Measurements from ENCODE around the gene ZNF442. TPM values are rescaled to one million over a fixed set of nuclear protein-coding genes. Genes with fewer than 3 reads are reported as not detected.
"Not testable (repeated sequence)": the region's sequence is repeated elsewhere in the genome, so short reads cannot be mapped to it uniquely, and the experiment has no call there.

The ZNF442 gene
- total and polyA plus RNA-seq, 7 experiments from 2014 or later = 0.44 to 6.0 (median 1.1) TPM

DNA sequence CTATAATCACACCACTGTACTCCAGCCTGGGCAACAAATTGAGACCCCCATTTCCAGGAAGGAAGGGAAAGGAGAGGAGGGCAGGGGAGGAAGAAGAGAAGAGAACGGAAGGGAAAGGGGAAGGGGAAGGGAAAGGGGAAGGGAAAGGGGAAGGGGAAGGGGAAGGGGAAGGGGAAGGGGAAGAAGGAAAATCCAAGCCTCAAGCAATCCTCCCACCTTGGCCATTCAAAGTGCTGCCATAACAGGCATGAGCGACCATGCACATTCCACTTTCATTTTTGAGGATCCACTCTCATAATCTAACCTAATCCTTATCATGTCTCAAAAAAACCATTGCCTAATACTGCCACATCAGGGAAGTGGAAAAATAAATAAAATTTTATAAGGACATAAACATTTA is 20.9 kb upstream of the ZNF442 start:
- POLR2A ChIA-PET; H3K27ac ChIP-seq (ENCODE audit: low read depth, low read length); H3K27me3 ChIP-seq (ENCODE audit: control insufficient read depth in 2 of 2, insufficient read depth in 2 of 2, low read length in 2 of 2); H3K27me3 Mint-ChIP-seq; ATAC-seq; H3K4me1 ChIP-seq (ENCODE audit: control insufficient read depth in 2 of 2, insufficient read depth in 2 of 2, low read length in 2 of 2); intact Hi-C loops (cut with micrococcal nuclease); H3K4me1 Mint-ChIP-seq; CTCF ChIA-PET; H3K27ac Mint-ChIP-seq; DNase-seq; H3K4me3 Mint-ChIP-seq; H3K4me3 ChIP-seq (ENCODE audit: low read length): not testable (repeated sequence)
- Histone ChIP-seq H3K36me3 (ENCODE audit: control insufficient read depth in 2 of 3, insufficient read depth in 3 of 3, low read length in 3 of 3) (peaks cover 0 to 28% (median 6%) of the 10 kb centered on the region in 3 experiments), H3K9me3 (ENCODE audit: control insufficient read depth in 2 of 3, low read length in 3 of 3) (peaks cover 0 to 24% (median 8%) of the 10 kb centered on the region in 3 experiments)
- H3K9me3 Mint-ChIP-seq = peaks cover 3 to 71% (median 30%) of the 10 kb centered on the region in 11 donors
- peaks cover 10 to 53% (median 43%) of the 10 kb centered on the region in 5 donors for H3K36me3 Mint-ChIP-seq

GRCh38 chr19:12380444-12380737 is 14.9 kb upstream of the ZNF442 start:
- ChIA-PET CTCF (no interaction called here), POLR2A (no interaction called here)
- H3K9me3 Mint-ChIP-seq = peaks cover 19 to 89% (median 48%) of the 10 kb centered on the region in 11 donors
- H3K4me3 Mint-ChIP-seq = no peak overlapping the region
- no peaks in the 10 kb centered on the region for H3K27me3 Mint-ChIP-seq
- Histone ChIP-seq H3K4me1 (ENCODE audit: control insufficient read depth in 2 of 2, insufficient read depth in 2 of 2, low read length in 2 of 2) (no peaks in the 10 kb centered on the region), H3K36me3 (ENCODE audit: control insufficient read depth in 2 of 3, insufficient read depth in 3 of 3, low read length in 3 of 3) (peaks cover 0 to 26% (median 0%) of the 10 kb centered on the region in 3 experiments), H3K27me3 (ENCODE audit: control insufficient read depth in 2 of 2, insufficient read depth in 2 of 2, low read length in 2 of 2) (no peaks in the 10 kb centered on the region), H3K4me3 (ENCODE audit: low read length) (no peak overlapping the region), H3K9me3 (ENCODE audit: control insufficient read depth in 2 of 3, low read length in 3 of 3) (peaks cover 0 to 55% (median 18%) of the 10 kb centered on the region in 3 experiments), H3K27ac (ENCODE audit: low read depth, low read length) (no peak overlapping the region)
- DNase-seq (no peak), ATAC-seq (no peak)
- peaks cover 21 to 63% (median 46%) of the 10 kb centered on the region in 5 donors for H3K36me3 Mint-ChIP-seq
- no peak overlapping the region for H3K27ac Mint-ChIP-seq
- peaks cover 0 to 4% (median 0%) of the 10 kb centered on the region in 7 donors for H3K4me1 Mint-ChIP-seq
- intact Hi-C loops (cut with micrococcal nuclease) = no loop called here

- Mint-ChIP-seq H3K4me3 (no peak overlapping the region), H3K4me1 (peaks cover 0 to 4% (median 0%) of the 10 kb centered on the region in 7 donors), H3K9me3 (peaks cover 19 to 90% (median 48%) of the 10 kb centered on the region in 11 donors), H3K27ac (no peak overlapping the region), H3K36me3 (peaks cover 21 to 62% (median 49%) of the 10 kb centered on the region in 5 donors), H3K27me3 (no peaks in the 10 kb centered on the region)
- Histone ChIP-seq H3K36me3 (ENCODE audit: control insufficient read depth in 2 of 3, insufficient read depth in 3 of 3, low read length in 3 of 3) (peaks cover 0 to 26% (median 0%) of the 10 kb centered on the region in 3 experiments), H3K27me3 (ENCODE audit: control insufficient read depth in 2 of 2, insufficient read depth in 2 of 2, low read length in 2 of 2) (no peaks in the 10 kb centered on the region), H3K4me1 (ENCODE audit: control insufficient read depth in 2 of 2, insufficient read depth in 2 of 2, low read length in 2 of 2) (no peaks in the 10 kb centered on the region), H3K27ac (ENCODE audit: low read depth, low read length) (no peak overlapping the region), H3K9me3 (ENCODE audit: control insufficient read depth in 2 of 3, low read length in 3 of 3) (peaks cover 0 to 55% (median 18%) of the 10 kb centered on the region in 3 experiments), H3K4me3 (ENCODE audit: low read length) (no peak overlapping the region)
- intact Hi-C loops (cut with micrococcal nuclease) = no loop called here
- POLR2A ChIA-PET = no interaction called here
- ATAC-seq (no peak), DNase-seq (no peak)
- CTCF ChIA-PET = no interaction called here
Measured at GRCh38 chr19:12379732-12380443, 14.4 kb upstream of the ZNF442 start.

- H3K9me3 ChIP-seq (ENCODE audit: control insufficient read depth in 2 of 3, low read length in 3 of 3) = peaks cover 0 to 20% (median 3%) of the 10 kb centered on the region in 3 experiments
- CTCF ChIA-PET = no interaction called here
- H3K4me3 Mint-ChIP-seq = no peak overlapping the region
- H3K27ac ChIP-seq (ENCODE audit: low read depth, low read length) = no peak overlapping the region
- H3K27me3 Mint-ChIP-seq = no peaks in the 10 kb centered on the region
- peaks cover 5 to 27% (median 18%) of the 10 kb centered on the region in 5 donors for H3K36me3 Mint-ChIP-seq
- peaks cover 0 to 4% (median 0%) of the 10 kb centered on the region in 7 donors for H3K4me1 Mint-ChIP-seq
- H3K9me3 Mint-ChIP-seq = peaks cover 14 to 44% (median 24%) of the 10 kb centered on the region in 11 donors
- no peaks in the 10 kb centered on the region for H3K36me3 ChIP-seq (ENCODE audit: control insufficient read depth in 2 of 3, insufficient read depth in 3 of 3, low read length in 3 of 3)
- no peaks in the 10 kb centered on the region for H3K27me3 ChIP-seq (ENCODE audit: control insufficient read depth in 2 of 2, insufficient read depth in 2 of 2, low read length in 2 of 2)
- no peak overlapping the region for H3K27ac Mint-ChIP-seq
- no peaks in the 10 kb centered on the region for H3K4me1 ChIP-seq (ENCODE audit: control insufficient read depth in 2 of 2, insufficient read depth in 2 of 2, low read length in 2 of 2)
- intact Hi-C loops (cut with micrococcal nuclease) = no loop called here
- POLR2A ChIA-PET = interaction anchor here (0.6 kb wide), 2 partner anchors 163 to 203 kb away, joined by 3 read pairs; no protein-coding TSS in a partner anchor
- ATAC-seq = no peak
- no peak overlapping the region for H3K4me3 ChIP-seq (ENCODE audit: low read length)
- DNase-seq = no peak
Measured at GRCh38 chr19:12374026-12374425, 8.5 kb upstream of the ZNF442 start.

DNA sequence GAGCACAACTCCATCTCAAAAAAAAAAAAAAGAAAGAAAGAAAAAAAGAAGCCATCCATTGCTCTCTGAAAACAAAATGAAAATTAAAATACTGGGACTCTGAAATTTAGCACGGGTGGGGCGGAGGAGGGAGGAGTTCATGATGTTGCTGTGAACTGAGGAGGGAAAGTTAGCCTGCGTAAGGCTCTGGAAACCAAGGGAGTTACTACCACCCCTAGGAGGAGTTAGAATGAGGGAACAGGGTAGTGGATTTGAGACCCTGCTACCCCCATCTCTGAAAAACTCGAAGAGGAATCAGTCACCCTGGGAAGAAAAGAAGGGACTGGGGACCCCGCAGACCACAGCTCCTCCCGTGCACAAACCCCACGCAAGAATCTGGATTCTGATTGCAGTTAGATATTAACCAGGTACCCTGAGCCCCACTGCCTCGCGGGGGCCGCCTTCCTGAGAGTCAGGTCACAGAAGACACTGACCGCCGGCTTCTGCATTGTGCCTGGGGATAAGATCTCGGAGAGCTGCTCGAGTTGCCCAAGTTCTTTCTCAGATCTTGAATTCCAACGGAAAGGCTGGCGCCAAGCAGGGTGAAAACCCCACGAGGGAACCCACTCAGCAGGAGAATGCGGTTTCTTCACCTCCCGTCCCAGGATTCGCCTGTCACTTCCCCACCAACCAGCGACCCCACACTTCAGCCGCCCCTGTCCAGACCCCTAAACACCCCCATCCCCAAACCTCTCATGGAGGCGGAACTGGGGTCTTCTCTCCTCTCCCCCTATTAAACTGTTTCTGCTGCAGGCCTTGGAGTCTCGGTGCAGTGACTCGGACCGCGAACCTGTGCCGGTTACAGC is 870 bp downstream of the ZNF442 start:
- POLR2A ChIA-PET = interaction anchor here (0.6 to 2.3 kb wide), 7 partner anchors 32 to 165 kb away, joined by 3 to 26 read pairs (median 3); partner anchors contain the start of genes ZNF44 and ZNF563
- intact Hi-C loops (cut with micrococcal nuclease) = loop anchor here (1.0 to 2.0 kb wide), 8 partner anchors 31 to 187 kb away; partner anchors contain the start of genes ZNF44 (in 2 of the 2), ZNF563 (in 2 of the 2), ZNF799 (in 2 of the 2) and ZNF564 (in 1 of the 2)
- peaks cover 7 to 10% of the 10 kb centered on the region in 2 donors for H3K4me1 ChIP-seq (ENCODE audit: control insufficient read depth in 2 of 2, insufficient read depth in 2 of 2, low read length in 2 of 2)
- H3K9me3 ChIP-seq (ENCODE audit: control insufficient read depth in 2 of 3, low read length in 3 of 3) = no peaks in the 10 kb centered on the region
- DNase-seq (peak in 1 of 9 donors; percentile 5), ATAC-seq (no peak)
- peak overlapping the region in 8 of 9 donors; percentile 48 to 88 (median 78) for H3K27ac Mint-ChIP-seq
- H3K36me3 Mint-ChIP-seq = peaks cover 0 to 8% (median 3%) of the 10 kb centered on the region in 5 donors
- H3K27me3 ChIP-seq (ENCODE audit: control insufficient read depth in 2 of 2, insufficient read depth in 2 of 2, low read length in 2 of 2) = no peaks in the 10 kb centered on the region
- H3K27me3 Mint-ChIP-seq = peaks cover 0 to 10% (median 0%) of the 10 kb centered on the region in 5 donors
- CTCF ChIA-PET = interaction anchor here (1.0 to 1.3 kb wide), 4 partner anchors 12 to 201 kb away, joined by 3 to 4 read pairs (median 4); partner anchors contain the start of genes ZNF136 and ZNF563
- H3K9me3 Mint-ChIP-seq = peaks cover 0 to 18% (median 0%) of the 10 kb centered on the region in 11 donors
- H3K4me3 Mint-ChIP-seq = peak overlapping the region; percentile 84 to 99 (median 96)
- H3K4me3 ChIP-seq (ENCODE audit: low read length) = peak overlapping the region; percentile 66
- H3K36me3 ChIP-seq (ENCODE audit: control insufficient read depth in 2 of 3, insufficient read depth in 3 of 3, low read length in 3 of 3) = peaks cover 0 to 5% (median 0%) of the 10 kb centered on the region in 3 experiments
- peaks cover 0 to 33% (median 24%) of the 10 kb centered on the region in 7 donors for H3K4me1 Mint-ChIP-seq
- H3K27ac ChIP-seq (ENCODE audit: low read depth, low read length) = peak overlapping the region; percentile 68

DNA sequence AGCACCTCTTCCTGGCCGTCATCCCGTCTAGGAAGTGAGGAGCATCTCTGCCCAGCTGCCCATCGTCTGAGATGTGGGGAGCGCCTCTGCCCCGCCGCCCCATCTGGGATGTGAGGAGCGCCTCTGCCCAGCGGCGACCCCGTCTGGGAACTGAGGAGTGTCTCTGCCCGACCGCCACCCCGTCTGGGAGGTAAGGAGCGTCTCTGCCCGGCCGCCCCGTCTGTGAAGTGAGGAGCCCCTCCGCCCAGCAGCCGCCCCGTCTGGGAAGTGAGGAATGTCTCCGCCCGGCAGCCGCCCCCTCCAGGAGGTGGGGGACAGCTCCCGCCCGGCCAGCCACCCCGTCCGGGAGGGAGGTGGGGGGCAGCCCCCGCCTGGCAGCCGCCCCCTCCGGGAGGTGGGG is 3.2 kb downstream of the ZNF442 start:
- H3K4me3 Mint-ChIP-seq; H3K36me3 ChIP-seq (ENCODE audit: control insufficient read depth in 2 of 3, insufficient read depth in 3 of 3, low read length in 3 of 3): not testable (repeated sequence)

More for the DNA sequence above, 3.2 kb downstream of the ZNF442 start:
- H3K27me3 ChIP-seq (ENCODE audit: control insufficient read depth in 2 of 2, insufficient read depth in 2 of 2, low read length in 2 of 2); CTCF ChIA-PET; H3K9me3 ChIP-seq (ENCODE audit: control insufficient read depth in 2 of 3, low read length in 3 of 3); H3K27ac Mint-ChIP-seq; H3K27me3 Mint-ChIP-seq; H3K4me3 ChIP-seq (ENCODE audit: low read length); DNase-seq; POLR2A ChIA-PET; H3K27ac ChIP-seq (ENCODE audit: low read depth, low read length); intact Hi-C loops (cut with micrococcal nuclease); ATAC-seq: not testable (repeated sequence)
- peaks cover 0 to 33% (median 24%) of the 10 kb centered on the region in 7 donors for H3K4me1 Mint-ChIP-seq
- H3K9me3 Mint-ChIP-seq = peaks cover 0 to 21% (median 5%) of the 10 kb centered on the region in 11 donors
- H3K36me3 Mint-ChIP-seq = peaks cover 4 to 12% (median 10%) of the 10 kb centered on the region in 5 donors
- peaks cover 7 to 10% of the 10 kb centered on the region in 2 donors for H3K4me1 ChIP-seq (ENCODE audit: control insufficient read depth in 2 of 2, insufficient read depth in 2 of 2, low read length in 2 of 2)

Data from naive thymus-derived CD4-positive, alpha-beta T cell (primary cell).